Gastroesophageal sphincter (tissue), 4 donors: ENCODE data around the gene TRIO. TPM values are rescaled to one million over a fixed set of nuclear protein-coding genes. Genes with fewer than 3 reads are reported as not detected.
A peak's percentile ranks its signal among the peaks of the same experiment; 100 is the strongest.

Experiments used
- ATAC-seq: fragments of 150-250 bp; one replicate; pipeline ENCODE4 v1.9.1; 2016; ENCODE audit warnings: mild to moderate bottlenecking, moderate library complexity
- H3K27ac ChIP-seq, 4 donors: fragments of 200-600 bp; sonication (generic) in 3 of 4; 1 replicate in 3 of 4; 2 replicates in 1 of 4; pipeline ENCODE4 v1.5.1; 2016 to 2019
- H3K27me3 ChIP-seq: fragments of 200-600 bp; sonication (generic); one replicate; pipeline ENCODE4 v1.5.1; 2019
- H3K36me3 ChIP-seq, 2 donors: fragments of 200-600 bp; sonication (generic); one replicate each; pipeline ENCODE4 v1.5.1; 2019; ENCODE audit warnings: control low read depth in 1 of 2
- H3K4me1 ChIP-seq, 3 donors: fragments of 200-600 bp; sonication (generic); 1 replicate in 2 of 3; 2 replicates in 1 of 3; pipeline ENCODE4 v1.5.1; 2016 to 2019; ENCODE audit warnings: control low read depth in 2 of 3
- H3K4me3 ChIP-seq, 2 donors: fragments of 200-600 bp; sonication (generic); one replicate each; pipeline ENCODE4 v1.5.1; 2019; ENCODE audit warnings: mild to moderate bottlenecking in 1 of 2, moderate library complexity in 1 of 2
- H3K9me3 ChIP-seq, 3 donors: fragments of 200-600 bp; sonication (generic); one replicate each; pipeline ENCODE4 v1.5.1; 2017 to 2019; ENCODE audit warnings: control low read depth in 2 of 3
- EP300 ChIP-seq: sonication (generic); formaldehyde crosslinking; IDR thresholded peaks from one replicate; pipeline ENCODE4 v1.6.1; 2017; ENCODE audit warnings: antibody characterized with exemption, mild to moderate bottlenecking
- POLR2A ChIP-seq, 2 donors: fragments of 450-650 bp; IDR thresholded peaks; one replicate each; pipeline ENCODE4 v1.6.1; 2017; ENCODE audit warnings: antibody characterized with exemption in 2 of 2, mild to moderate bottlenecking in 2 of 2, moderate library complexity in 1 of 2
- POLR2AphosphoS5 ChIP-seq: sonication (generic); formaldehyde crosslinking; IDR thresholded peaks from one replicate; pipeline ENCODE4 v1.6.1; 2017; ENCODE audit warnings: antibody characterized with exemption
- WGBS, 2 donors: methylation state at CpG; one replicate each; pipeline ENCODE4 v1.1.5; 2018; ENCODE audit warnings: low coverage in 1 of 2; 5-methylcytosine and 5-hydroxymethylcytosine counted together
- total RNA-seq, 4 donors: library from RNA; depleted of rRNA; stranded (reverse); fragments of >200 nt; gene quantifications; one replicate each; pipeline ENCODE4 v1.1.0, GENCODE V29; 2016
- TF ChIP-seq, protein P1 (sequence below), 4 experiments: fragments of 200-600 bp in 2 of 4; fragments of 450-650 bp in 2 of 4; sonication (generic) in 1 of 4; IDR thresholded peaks; one replicate each; pipeline ENCODE4 v1.5.1; 2017 to 2019; ENCODE audit warnings: antibody characterized with exemption in 4 of 4, mild to moderate bottlenecking in 2 of 4, moderate library complexity in 2 of 4

Gene TRIO
- total RNA-seq, 4 donors from 2014 or later: 69.2 to 257 (median 172) TPM

GRCh38 chr5:14168144-14168792, 25.1 kb downstream of the TRIO start:
- no peak for ATAC-seq
- TF ChIP-seq POLR2AphosphoS5 (no peak), POLR2A (IDR thresholded peaks at IDR 0.05) (no peak), EP300 (no peak)
- TF ChIP-seq, protein P1, sequence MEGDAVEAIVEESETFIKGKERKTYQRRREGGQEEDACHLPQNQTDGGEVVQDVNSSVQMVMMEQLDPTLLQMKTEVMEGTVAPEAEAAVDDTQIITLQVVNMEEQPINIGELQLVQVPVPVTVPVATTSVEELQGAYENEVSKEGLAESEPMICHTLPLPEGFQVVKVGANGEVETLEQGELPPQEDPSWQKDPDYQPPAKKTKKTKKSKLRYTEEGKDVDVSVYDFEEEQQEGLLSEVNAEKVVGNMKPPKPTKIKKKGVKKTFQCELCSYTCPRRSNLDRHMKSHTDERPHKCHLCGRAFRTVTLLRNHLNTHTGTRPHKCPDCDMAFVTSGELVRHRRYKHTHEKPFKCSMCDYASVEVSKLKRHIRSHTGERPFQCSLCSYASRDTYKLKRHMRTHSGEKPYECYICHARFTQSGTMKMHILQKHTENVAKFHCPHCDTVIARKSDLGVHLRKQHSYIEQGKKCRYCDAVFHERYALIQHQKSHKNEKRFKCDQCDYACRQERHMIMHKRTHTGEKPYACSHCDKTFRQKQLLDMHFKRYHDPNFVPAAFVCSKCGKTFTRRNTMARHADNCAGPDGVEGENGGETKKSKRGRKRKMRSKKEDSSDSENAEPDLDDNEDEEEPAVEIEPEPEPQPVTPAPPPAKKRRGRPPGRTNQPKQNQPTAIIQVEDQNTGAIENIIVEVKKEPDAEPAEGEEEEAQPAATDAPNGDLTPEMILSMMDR (IDR thresholded peaks at IDR 0.05): no peak
- Histone ChIP-seq H3K4me3 (no peak overlapping the region), H3K36me3 (no peaks in the 10 kb centered on the region), H3K27ac (peak overlapping the region; percentile 51 to 63 (median 62)), H3K4me1 (peaks cover 21 to 87% (median 23%) of the 10 kb centered on the region in 3 donors), H3K27me3 (no peaks in the 10 kb centered on the region), H3K9me3 (no peaks in the 10 kb centered on the region)
- WGBS, 2 donors: 35 to 36% methylated on average over 6 of the region's 6 CpGs

GRCh38 chr5:14168793-14169262, 25.7 kb downstream of the TRIO start:
- ATAC-seq: no peak
- Histone ChIP-seq H3K4me3 (no peak overlapping the region), H3K9me3 (no peaks in the 10 kb centered on the region), H3K36me3 (no peaks in the 10 kb centered on the region), H3K27ac (peak overlapping the region in 2 of 4 donors; percentile 4 to 63), H3K4me1 (peaks cover 21 to 93% (median 23%) of the 10 kb centered on the region in 3 donors), H3K27me3 (no peaks in the 10 kb centered on the region)
- 83 to 85% methylated on average over 5 to 7 of the region's 7 CpGs for WGBS, 2 donors
- TF ChIP-seq EP300 (no peak), POLR2A (IDR thresholded peaks at IDR 0.05) (no peak), POLR2AphosphoS5 (no peak)
- TF ChIP-seq, protein P1 (IDR thresholded peaks at IDR 0.05): no peak

- Histone ChIP-seq H3K9me3 (no peaks in the 10 kb centered on the region), H3K36me3 (no peaks in the 10 kb centered on the region), H3K27ac (no peak overlapping the region), H3K27me3 (no peaks in the 10 kb centered on the region), H3K4me3 (no peak overlapping the region), H3K4me1 (peaks cover 21 to 96% (median 23%) of the 10 kb centered on the region in 3 donors)
- WGBS, 2 donors: 73 to 92% methylated on average over 4 of the region's 4 CpGs
- ATAC-seq: no peak
- TF ChIP-seq POLR2A (IDR thresholded peaks at IDR 0.05): no peak
- no peak for TF ChIP-seq POLR2AphosphoS5
- TF ChIP-seq, protein P1 (IDR thresholded peaks at IDR 0.05): no peak
- no peak for TF ChIP-seq EP300
Observed at GRCh38 chr5:14171046-14171445, 27.9 kb downstream of the TRIO start.

DNA sequence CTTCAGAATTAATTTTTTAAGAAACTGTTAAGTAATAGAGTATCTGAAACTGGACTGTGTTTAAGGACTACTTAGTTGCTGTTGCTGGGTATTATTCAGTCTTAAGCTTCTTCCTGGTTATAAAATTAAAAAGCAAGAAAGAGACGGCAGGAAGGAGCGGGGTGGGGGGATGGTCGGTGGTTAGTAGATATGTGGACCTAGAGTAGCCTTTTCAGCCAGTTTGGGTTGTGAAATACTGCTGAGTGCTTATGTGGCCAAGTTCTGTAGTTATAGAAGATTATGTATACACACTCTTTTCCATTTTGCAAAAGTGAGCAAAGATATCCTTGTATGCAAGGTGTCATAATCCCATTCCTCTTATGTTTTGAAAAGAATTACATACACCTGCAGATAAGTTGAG, 28.5 kb downstream of the TRIO start:
- Histone ChIP-seq H3K36me3 (no peaks in the 10 kb centered on the region), H3K4me3 (no peak overlapping the region), H3K4me1 (peaks cover 21 to 96% (median 22%) of the 10 kb centered on the region in 3 donors), H3K27me3 (no peaks in the 10 kb centered on the region), H3K9me3 (no peaks in the 10 kb centered on the region), H3K27ac (no peak overlapping the region)
- 52 to 59% methylated on average over 3 of the region's 3 CpGs for WGBS, 2 donors
- no peak for ATAC-seq
- TF ChIP-seq POLR2AphosphoS5 (no peak), POLR2A (IDR thresholded peaks at IDR 0.05) (no peak), EP300 (no peak)
- TF ChIP-seq, protein P1 (IDR thresholded peaks at IDR 0.05): no peak
